ENCODE data around the gene NAA50.

The NAA50 gene

GRCh38 chr3:113775516-113775915, 29.5 kb upstream of the NAA50 start:
- no peak for TF ChIP-seq CTCF (IDR thresholded peaks at IDR 0.05)

GRCh38 chr3:113773381-113773780, 27.3 kb upstream of the NAA50 start:
- no peak for TF ChIP-seq CTCF (IDR thresholded peaks at IDR 0.05)

- TF ChIP-seq CTCF (IDR thresholded peaks at IDR 0.05) = no peak
These were observed 25.9 kb upstream of the NAA50 start for GRCh38 chr3:113771993-113772392.

GRCh38 chr3:113769551-113769950, 23.5 kb upstream of the NAA50 start:
- no peak for TF ChIP-seq CTCF (IDR thresholded peaks at IDR 0.05)

- no peak for TF ChIP-seq CTCF (IDR thresholded peaks at IDR 0.05)
These were observed 18.6 kb upstream of the NAA50 start for GRCh38 chr3:113764698-113765097.

GRCh38 chr3:113758389-113759024, 12.5 kb upstream of the NAA50 start:
- no peak for TF ChIP-seq CTCF (IDR thresholded peaks at IDR 0.05)

- TF ChIP-seq CTCF (IDR thresholded peaks at IDR 0.05) = no peak
These were observed 8.6 kb upstream of the NAA50 start for GRCh38 chr3:113754494-113755159.

Measured in LNCAP (cell line).